SH-SY5Y (cell line): ENCODE measurements around the gene KCTD10.

Experiments
- GATA2 ChIP-seq: IDR thresholded peaks from 2 replicates; pipeline ENCODE4 v1.6.1; 2011; ENCODE audit warnings: mild to moderate bottlenecking, low read depth, low read length
- GATA3 ChIP-seq: IDR thresholded peaks from 2 replicates; pipeline ENCODE4 v1.6.1; 2011; ENCODE audit warnings: low read depth, mild to moderate bottlenecking, low read length, moderate library complexity

DNA sequence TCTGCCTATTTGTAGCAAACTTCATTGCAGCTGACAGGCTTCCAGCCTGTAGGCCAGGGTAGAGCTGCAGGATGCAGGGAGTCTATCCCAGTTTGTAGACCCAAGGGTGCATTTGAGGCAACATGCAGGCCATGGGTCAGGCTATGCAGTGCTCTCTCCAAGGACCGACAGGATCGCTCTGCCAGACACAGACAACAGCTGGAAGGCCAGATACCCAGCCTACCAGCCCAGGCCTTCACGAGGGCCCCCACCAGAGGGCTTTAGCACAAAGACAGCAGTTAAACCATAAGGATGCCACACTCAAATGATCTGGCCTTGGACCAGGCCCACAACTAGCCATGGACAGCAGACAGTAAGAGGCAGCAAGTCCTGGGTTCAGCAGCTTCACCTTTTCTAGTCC is 10.3 kb downstream of the KCTD10 start:
- TF ChIP-seq GATA2 (no peak), GATA3 (no peak)
